Left hindlimb (tissue), 1 donor: ENCODE data around the gene HAND1.
A peak's percentile ranks its signal among the peaks of the same experiment; 100 is the strongest.
"Not testable (repeated sequence)": the region's sequence is repeated elsewhere in the genome, so short reads cannot be mapped to it uniquely, and the experiment has no call there.

Experiments
- DNase-seq: peaks from one replicate; pipeline ENCODE4 v3.0.0-alpha.2; 2018

The HAND1 gene

DNA sequence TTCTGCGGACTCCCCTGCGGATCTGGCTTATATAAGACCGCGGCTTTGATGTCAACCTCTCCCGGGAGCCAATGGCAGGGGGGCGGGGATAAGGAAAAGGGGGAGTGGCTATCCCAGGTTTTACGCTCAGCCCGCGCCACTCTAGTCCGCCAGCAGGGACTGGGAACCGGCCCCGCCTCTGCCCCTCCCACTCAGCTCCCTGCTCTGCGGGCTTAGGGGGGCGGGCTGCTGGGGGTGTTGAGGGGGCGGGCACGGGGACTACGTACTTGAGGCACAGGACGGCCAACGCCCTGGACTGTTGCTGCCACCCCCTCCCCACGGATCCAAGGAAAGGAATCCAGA is at the start of gene HAND1:
Gene HAND1, minus strand, starts transcription at position 4 of the 342 bp plus-strand sequence. CDS start 219 bp downstream, outside the sequence.
- DNase-seq, result no peak

DNA sequence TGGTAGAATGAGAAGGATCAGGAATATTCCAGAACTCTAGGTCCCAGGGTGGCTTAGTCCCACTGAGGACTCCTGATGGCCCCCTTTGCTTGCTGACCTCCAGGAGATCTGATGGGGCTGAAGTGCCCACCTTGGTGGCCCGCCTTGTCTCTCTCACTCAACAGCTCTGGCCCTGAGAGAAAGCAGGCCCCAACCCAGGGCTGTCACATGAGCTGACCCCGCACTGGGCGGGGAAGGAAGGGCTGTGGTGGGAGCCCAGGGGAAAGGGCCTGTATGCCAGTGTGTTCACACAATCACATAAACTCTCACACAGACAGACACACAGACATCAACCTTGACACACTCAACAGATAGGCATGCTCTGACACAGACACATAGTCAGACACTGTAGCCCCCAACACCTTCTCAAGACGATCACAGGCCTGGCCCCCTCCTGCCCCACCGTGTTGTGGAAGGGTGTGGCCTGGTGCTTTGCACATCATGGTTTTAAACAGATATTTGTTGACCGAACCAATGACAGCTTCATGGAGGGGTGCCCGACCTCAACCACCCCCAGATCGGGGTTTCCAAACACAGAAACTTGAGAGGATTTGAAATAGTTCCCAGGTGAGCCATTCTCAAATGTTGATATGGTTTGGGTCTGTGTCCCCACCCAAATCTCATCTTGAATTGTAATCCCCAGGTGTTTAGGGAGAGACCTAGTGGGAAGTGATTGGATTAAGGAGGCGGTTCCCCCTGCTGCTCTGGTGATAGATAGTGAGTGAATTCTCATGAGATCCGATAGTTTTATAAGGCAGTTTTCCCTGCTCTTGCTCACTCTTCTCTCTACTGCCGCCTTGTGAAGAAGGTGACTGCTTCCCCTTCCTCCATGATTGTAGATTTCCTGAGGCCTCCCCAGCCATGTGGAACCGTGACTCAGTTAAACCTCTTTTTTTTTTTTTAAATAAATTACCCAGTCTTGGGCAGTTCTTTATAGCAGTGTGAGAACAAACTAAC is 48.5 kb upstream of the HAND1 start:
- no peak for DNase-seq

- DNase-seq, result no peak
Measured at GRCh38 chr5:154524859-154525258, 46.8 kb upstream of the HAND1 start.

DNA sequence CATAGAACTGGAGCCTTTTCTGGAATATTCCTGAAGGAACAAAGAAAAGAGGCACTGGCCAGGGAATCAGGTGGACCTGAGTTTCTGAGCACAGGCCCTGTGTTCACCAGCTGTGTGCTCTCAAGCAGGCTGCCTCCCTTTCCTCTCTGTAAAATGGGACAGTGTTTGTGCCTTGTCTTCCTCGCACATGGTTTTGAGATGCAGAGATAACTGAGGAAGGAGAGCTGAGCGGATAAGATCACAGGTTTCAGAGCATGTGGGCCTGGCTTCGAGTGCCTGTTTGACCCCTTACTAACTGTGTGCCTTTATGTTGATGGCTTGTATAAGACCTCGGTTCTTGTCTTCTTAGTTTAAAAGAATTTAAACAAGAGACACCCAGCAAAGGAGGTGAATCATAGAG is 46.2 kb upstream of the HAND1 start:
- DNase-seq, result no peak

DNA sequence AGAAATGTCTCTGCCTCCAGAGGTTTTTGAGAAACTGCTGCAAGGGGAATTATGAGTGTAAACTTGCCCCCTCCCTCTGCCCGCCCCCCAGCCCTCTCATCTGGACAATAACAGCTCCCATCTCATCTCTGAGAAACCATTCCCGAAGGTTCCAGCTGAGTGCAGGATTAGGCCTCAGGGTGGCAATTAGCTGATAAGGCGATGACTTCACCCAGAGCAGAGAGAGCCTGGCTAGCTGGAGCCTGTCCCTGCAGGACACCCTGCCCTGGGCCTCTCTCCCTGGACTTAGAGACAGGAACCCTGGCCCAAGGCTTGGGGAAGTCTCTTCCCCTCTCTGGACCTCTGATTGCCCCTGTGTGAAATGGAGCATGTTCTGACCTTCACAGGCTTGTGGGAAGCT is 45.7 kb upstream of the HAND1 start:
- DNase-seq, result no peak

DNA sequence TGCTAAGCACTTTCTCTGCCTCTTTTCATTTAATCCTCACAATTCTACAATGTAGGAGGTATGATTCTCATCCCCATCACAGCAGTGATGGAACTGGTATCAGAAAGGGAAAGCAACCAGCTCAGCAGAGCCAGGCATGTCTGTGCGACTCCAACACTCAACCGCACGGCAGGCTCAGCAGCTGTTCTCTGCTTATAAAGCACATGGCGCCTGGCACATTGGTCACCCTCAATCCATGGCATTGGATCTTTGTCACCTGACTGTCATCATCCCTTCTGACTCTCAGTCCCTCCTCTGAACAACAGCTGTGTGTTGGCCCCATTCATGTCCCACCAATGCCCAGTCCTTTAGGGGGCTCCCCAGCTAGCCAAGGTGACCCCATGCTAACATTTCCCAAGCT is 45.1 kb upstream of the HAND1 start:
- DNase-seq, result no peak

GRCh38 chr5:154522284-154522683 is 44.3 kb upstream of the HAND1 start:
- DNase-seq, result no peak

GRCh38 chr5:154521756-154522155 is 43.7 kb upstream of the HAND1 start:
- no peak for DNase-seq

- DNase-seq, result peak; percentile 53
Measured at GRCh38 chr5:154520861-154521453, 42.9 kb upstream of the HAND1 start.

- no peak for DNase-seq
Measured at GRCh38 chr5:154519359-154519758, 41.3 kb upstream of the HAND1 start.

DNA sequence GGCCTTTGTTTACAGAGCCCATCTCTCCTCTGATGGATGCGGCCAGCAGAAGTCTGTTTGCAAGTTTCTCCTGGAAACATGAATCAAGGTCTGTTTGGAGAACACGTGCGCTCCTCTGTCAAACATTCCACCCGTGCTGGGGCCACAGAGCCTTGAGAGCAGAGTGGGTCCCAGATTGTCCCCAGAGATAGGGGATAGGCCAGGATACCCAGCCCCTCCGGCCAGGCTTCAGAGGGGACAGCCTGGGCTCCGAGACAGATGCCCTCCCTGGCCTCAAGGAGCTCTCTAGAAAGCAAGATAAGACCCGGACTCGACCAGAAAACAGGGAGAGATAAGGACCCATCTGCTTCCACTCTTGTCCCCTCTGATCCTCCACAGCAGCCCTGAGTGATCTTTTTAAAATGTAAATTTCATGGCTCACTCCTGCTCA is 40.4 kb upstream of the HAND1 start:
- no peak for DNase-seq

- DNase-seq, result no peak
Measured at GRCh38 chr5:154517810-154518437, 39.9 kb upstream of the HAND1 start.

GRCh38 chr5:154517181-154517580 is 39.2 kb upstream of the HAND1 start:
- no peak for DNase-seq

DNA sequence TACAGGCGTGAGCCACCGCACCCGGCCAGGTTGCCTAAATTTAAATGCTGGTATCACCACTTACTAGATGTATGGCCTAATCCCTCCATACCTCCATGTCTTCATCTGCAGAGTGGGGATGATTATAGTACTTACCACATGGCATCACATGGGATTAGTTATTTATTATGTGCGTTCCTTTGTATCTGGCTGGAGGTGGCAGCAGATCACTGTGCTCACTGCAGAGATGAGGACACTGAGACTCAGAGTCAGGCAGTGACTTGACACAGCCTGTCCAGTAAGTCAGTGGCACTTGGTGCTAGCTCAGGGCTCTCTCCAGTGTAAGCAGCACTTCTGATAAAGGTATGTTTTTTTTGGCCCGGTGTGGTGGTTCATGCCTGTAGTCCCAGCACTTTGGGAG is 38.4 kb upstream of the HAND1 start:
- no peak for DNase-seq

- not testable (repeated sequence) for DNase-seq
Measured at GRCh38 chr5:154515488-154515887, 37.5 kb upstream of the HAND1 start.

DNA sequence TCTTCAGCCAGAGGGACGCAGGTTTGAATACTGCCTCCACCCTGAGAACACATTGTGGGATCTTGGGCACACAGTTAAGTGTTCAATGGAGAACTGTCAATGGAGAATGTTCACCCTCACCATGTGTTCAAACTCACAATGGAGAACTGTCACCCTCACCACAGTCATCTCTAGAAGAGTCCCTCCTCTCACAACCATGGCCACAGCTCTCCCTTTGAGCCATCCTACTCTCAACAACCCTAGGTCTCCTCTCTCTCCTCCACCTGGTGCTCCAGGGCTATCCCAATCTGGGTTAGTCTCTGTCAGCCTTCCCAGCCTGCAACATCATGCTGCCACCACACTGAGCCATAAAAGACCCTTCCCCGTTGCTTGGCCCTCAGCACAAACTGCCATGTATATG is 36.3 kb upstream of the HAND1 start:
- DNase-seq, result no peak

- DNase-seq, result no peak
Measured at GRCh38 chr5:154513669-154514084, 35.6 kb upstream of the HAND1 start.

GRCh38 chr5:154511984-154512383 is 34.0 kb upstream of the HAND1 start:
- DNase-seq, result no peak

DNA sequence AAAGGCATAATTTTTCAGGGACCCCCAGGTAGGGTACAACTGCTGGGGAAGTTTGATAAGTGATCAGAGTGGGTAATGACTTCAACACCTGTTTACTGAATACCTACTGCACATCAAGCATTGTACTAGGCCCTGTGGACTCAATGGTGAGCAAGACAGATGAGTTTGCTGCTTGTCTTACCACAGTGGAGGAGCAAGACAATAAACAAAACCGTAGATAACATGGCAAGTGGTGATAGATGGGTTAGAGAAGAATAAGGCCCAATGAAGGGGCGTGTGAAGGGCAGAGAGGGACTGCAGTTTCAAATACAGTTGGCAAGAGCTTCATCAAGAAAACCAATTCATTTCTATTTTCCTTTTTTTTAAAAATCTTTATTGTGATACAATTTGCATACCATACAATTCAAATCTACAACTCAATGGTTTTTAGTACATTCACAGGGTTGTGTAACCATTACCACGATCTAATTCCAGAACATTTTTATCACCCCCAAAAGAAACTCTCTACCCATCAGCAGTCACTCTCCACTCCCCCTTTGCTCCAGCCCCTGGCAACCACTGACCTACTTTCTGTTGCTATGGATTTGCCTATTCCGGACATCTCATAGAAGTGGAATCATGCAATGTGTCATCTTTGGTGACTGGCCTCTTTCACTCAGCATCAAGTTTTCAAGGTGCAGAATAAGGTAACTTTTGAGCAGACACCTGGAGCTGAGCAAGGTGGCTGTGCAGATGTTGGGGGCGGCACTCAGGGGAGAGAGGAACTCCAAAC is 31.9 kb upstream of the HAND1 start:
- DNase-seq, result no peak

DNA sequence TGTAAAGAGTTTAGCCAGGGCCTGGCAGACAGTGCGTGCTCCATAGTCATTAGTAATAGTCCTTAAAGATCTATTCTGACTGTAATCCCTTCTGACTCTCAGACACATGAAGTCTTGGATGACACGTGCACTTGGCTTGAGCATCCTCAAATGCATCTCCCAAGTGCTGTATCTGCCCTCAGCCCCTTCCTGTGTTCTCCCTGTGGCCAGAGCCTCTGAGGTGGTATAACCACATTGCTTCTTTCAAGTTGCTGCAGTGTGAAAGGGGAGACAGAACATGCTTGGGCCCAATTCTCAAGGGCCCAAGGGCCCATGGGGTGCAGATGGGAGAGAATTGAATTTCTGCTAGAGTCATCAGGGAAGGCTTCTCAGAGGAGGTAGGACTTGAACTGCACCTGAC is 30.1 kb upstream of the HAND1 start:
- DNase-seq, result no peak

GRCh38 chr5:154506716-154507080 is 28.7 kb upstream of the HAND1 start:
- no peak for DNase-seq

DNA sequence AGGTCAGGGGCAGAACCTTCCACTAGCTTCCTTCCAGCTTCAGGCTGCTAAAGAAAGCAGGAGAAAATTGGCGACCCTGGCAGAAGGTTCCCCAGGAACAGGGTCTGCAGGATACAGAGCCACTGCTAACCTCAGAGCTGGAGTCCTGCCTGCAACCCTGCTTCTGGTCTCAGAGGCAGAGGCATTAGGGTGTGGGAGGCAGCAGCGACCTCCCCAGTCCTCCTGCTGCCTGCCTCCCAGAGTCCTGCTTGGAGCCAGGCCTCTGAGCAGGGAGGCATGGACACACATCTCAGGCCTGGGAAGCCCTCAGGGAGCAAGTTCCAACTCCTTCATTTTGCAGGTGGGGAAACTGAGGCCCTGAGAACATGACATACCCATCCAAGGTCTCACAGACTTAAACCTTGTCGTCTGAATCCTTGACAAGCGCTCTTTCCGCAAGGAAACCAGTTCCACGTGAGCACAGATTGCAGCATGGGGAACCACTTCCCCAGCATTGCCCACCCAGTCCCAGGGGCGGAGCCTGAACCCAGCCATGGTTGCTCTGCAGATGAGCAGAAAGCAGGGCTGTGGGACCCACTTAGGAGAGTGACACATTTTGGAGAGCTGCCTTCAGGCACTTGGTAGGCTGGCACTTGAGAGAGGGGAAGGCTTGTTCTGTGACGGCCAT is 28.2 kb upstream of the HAND1 start:
- no peak for DNase-seq

GRCh38 chr5:154505567-154505966 is 27.5 kb upstream of the HAND1 start:
- DNase-seq, result no peak
